Raji (cell line): ENCODE results near the gene MRPL46.

Experiments
- POLR2A ChIP-seq: IDR thresholded peaks from 2 replicates; pipeline ENCODE4 v1.6.1; 2011; ENCODE audit warnings: low read depth, low read length, control low read depth; ENCODE audit not compliant: insufficient read depth

Gene MRPL46

DNA sequence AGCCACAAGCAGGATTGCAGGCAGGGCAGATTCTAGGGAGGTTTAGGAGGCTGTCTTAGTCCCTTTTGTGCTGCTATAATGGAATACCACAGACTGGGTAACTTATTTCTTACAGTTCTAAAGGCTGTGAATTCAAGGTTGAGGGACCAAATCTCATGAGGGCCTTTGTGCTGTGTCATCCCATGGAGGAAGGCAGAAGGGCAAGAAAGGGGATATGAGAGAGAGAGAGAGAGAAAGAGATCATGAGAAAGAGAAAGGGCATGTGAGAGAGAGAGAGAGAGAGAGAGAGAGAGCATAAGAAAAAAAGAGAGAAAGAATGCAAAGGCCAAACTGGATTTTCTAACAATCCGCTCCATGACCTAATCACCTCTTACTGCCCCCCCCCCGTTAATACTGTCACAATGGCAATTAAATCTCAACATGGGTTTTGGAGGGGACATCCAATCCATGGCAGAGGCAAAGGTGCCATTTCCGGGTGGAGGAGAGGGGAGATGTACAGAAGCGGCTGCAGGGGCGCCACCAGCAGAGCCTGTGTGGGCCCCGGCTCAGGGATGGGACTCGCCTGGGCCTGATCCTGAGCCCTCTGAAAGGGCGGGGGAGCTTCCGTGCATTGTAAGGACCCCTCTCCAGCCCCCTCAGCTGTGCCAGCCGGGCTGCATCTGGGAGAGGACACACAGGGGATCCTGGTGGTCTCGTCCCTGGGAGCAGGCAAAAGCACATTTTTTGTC is 20.8 kb upstream of the MRPL46 start:
- no peak for TF ChIP-seq POLR2A

GRCh38 chr15:88487178-88487795 is 20.1 kb upstream of the MRPL46 start:
- TF ChIP-seq POLR2A, result no peak

DNA sequence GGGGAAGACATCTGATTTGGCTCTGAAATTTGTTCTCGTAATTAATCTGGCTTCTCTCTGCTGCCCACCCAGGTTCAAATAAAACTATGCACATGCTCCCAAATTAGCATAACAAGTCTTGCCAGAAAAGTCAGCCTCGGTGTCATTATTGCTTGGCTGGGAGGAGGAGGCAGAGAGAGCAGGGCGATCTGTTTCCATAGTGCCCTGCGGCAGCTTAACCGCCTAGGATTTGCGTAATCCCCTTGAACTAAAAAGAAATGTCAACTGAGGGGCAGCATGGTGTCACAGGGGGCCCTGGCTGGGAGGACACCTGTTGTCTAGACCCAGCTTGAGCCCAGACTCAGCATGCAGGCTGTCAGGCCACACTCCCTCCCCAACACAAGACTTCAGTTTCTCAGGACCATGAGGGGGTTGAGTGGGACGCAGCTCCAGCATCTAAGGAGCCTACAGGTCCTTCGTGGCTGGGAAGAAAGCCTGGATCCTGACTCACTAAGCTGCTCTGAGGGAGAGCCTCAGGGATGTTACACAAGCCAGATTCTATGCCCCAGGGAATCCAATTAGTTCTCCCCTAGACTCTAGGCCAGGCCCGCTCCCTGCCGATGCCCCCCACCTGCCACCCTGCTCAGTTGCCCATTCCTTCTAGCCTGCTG is 17.6 kb upstream of the MRPL46 start:
- no peak for TF ChIP-seq POLR2A

DNA sequence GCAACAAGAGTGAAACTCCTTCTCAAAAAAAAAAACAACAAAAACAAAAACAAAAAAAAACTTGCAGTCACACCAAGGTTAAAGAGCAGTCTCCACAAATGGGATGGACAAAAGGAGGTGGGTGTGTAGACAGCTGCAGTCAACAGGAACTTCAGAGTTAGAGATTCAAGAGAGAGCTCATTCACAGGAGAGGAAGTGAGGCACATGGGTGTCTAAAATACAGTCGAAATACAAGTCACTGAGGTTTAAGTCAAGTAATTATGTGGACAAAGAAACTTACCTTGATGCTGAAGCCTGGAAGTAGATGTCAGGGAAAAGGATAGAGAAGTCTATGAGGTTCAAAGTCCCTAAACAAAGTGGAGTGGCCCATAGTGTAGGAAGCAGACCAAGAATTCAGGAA is 15.1 kb upstream of the MRPL46 start:
- TF ChIP-seq POLR2A, result no peak

GRCh38 chr15:88480981-88481380 is 13.8 kb upstream of the MRPL46 start:
- no peak for TF ChIP-seq POLR2A

DNA sequence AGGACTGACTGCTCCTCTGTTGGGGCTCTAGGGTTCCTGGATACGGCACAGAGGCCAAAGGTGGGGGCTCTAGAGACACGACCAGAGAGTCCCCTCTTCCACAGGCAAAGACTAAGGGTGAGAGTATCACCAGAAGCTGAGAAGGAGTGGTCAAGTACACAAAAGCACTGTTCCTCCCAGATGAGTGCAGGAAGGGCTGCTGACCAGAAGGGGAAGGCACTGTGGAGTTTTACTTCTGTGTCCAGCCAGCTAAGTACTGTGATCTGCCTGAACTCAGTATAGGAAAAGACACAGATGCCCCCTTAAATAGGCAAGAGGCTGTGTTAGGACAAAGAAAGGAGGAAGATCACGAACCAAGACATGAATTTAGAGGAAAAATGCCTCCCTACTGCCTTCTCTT is 12.0 kb upstream of the MRPL46 start:
- TF ChIP-seq POLR2A, result no peak

GRCh38 chr15:88477904-88478303 is 10.7 kb upstream of the MRPL46 start:
- no peak for TF ChIP-seq POLR2A

DNA sequence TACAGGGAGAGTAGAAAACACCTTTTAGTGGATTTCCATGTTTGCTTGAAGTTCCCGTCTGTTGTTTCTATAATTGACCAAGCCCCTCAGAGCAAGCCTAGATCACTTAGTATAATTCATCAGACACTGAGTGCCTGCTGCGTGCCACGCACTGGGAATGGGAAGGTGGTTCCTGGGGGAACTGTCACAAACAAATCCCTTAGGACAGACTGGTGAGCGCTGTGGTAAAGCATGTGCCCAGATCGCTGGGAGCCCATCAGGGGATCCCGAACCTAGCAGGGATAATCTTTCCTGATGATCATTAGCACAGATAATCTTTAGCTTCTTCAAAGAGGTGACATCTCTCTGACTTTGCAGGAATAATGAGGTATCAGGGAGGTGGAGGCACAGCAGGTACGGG is 9.9 kb upstream of the MRPL46 start:
- no peak for TF ChIP-seq POLR2A

GRCh38 chr15:88476635-88477060 is 9.5 kb upstream of the MRPL46 start:
- TF ChIP-seq POLR2A, result no peak

GRCh38 chr15:88472225-88472624 is 5.0 kb upstream of the MRPL46 start:
- no peak for TF ChIP-seq POLR2A

DNA sequence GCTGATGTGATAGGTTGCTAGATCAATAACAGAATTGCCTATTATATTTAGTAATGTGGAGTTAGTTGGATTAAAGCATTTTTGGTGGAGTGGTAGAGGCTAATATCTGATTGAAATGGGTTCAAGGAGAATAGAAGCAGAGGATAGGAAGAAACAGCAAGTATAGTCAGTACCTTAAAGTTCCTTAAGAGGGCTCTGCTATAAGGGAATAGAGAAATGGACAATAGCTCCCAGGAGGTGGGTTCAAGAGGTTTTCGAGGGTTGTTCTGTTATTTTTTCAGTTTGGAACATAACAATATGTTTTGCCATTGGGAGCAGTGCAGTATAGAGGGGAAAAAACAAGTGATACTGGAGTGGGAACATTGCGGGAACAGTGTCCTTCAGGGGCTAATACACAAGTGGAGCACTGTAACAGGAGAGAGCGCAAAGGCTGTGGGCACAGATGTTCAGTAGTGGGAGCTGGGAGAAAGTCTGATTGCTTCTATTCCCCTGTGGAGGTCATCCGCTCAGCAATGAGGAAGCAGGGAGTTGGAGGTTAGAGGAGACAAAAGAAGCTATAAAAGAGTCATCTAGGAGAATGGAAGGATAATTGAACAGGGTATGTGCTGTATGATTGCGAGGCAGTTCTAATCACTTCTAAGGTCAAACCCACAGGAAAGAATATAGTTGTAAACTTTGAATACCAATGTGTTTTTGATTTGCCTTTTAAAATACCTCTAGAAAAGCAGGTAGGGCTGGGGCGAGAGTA is 3.6 kb upstream of the MRPL46 start:
- no peak for TF ChIP-seq POLR2A

GRCh38 chr15:88469321-88469720 is 2.1 kb upstream of the MRPL46 start:
- no peak for TF ChIP-seq POLR2A

- no peak for TF ChIP-seq POLR2A
Measured at GRCh38 chr15:88467935-88468528, 844 bp upstream of the MRPL46 start.

DNA sequence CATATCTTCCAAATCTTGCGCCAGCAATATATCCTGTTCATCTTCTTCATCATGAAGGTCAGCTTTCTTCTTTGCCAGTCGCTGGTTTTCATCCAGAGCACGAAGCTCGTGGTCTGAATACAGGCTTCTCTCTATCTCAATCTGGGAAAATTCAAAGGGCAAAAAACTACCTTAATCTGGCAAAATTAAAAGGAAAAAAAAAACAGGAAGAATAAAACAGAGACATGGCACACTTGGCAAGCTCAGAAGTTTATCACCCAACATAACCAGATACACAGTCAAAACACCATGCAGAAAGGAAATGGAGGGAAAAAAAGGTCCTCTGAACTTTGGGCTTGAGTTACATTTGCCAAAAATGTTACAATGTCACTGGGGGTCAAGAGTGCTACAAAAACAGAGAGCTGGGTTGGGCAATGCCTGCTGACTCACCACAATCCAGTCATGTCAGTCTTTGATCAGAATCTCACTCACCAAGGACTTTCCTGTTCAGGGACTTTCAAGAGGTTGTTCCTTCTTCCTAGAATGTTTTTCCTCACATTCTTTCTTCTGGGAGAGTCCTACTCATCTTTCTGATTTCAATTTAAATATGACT is 1.5 kb downstream of the MRPL46 start:
- TF ChIP-seq POLR2A, result no peak

- TF ChIP-seq POLR2A, result no peak
Measured at GRCh38 chr15:88463870-88464532, 3.2 kb downstream of the MRPL46 start.

- TF ChIP-seq POLR2A, result no peak
Measured at GRCh38 chr15:88456733-88457132, 10.5 kb downstream of the MRPL46 start.
